ENCODE measurements around the gene HEXD.
"Not testable (repeated sequence)": the region's sequence is repeated elsewhere in the genome, so short reads cannot be mapped to it uniquely, and the experiment has no call there.

The HEXD gene

DNA sequence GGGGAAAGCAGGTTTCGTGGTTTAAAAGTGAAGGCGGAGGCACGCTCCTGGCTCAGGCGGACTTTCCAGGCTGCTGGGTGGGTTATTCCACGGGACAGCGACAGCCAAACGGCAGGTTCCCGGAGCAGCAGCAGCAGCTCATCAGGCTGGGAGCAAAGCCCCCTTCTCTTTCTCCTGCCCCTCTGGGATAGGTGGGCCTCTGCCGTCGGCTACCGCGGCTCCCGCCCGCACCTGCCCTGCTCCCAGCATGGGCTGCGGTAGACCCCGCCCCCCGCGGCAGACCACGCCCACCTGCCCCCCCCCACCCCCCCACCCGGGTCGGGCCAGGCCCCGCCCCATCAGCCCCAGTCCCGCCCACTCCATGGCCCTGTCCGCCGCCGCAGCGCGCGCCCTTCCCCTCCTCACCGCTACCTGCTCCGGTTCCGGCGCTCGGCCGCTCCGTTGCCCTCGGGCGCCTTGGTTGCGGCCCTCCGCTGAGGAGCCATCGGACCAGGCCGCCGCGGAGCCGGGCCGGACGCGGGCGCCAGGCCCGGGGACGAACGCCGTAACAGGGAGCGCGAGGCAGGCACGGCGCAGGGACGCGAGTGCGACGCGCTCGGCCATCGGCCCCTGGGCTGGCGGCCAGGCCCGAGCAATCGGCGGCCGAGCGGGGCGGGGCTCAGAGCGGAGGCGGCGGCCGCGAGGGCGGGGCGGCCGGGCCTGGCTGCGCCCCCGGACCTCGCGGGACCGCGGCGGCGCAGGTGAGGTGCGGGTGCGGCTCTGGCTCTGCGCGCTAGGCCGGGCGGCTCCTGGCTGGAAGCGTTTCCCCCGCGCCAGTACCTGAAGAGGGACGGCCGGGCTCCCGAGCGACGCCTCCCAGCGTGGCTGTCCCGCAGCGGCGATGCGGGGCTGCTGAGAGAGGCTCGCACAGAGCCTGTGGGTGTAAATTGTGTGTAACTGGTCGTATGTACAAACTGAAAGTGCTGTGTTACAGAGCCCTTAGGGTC is at the start of gene HEXD, which contains the start of gene OGFOD3:
HEXD (plus strand) TSS at position 347 of the 986 bp plus-strand sequence. CDS start 1,453 bp downstream, outside the sequence.
OGFOD3 (minus strand) TSS at position 586 of the 986 bp plus-strand sequence; CDS start at position 485, 101 bp downstream.
- DNase-seq (ENCODE audit: low read depth): peak; percentile 82

DNA sequence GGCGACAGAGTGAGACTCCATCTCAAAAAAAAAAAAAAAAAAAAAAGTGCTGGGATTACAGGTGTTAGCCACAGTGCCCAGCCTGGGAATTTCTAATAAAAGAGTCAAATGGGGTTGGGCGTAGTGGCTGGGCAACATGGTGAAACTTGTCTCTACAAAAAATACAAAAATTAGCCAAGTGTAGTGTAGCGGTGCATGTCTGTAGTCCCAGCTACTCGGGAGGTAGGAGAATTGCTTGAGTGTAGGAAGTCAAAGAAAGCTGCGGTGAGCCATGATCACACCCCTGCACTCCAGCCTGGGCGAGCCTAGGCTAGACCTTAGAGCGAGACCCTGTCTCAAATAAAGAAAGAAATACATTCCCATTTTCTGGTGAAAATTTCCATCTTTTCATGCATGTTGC is 48.9 kb upstream of the HEXD start:
- DNase-seq (ENCODE audit: low read depth): no peak

DNA sequence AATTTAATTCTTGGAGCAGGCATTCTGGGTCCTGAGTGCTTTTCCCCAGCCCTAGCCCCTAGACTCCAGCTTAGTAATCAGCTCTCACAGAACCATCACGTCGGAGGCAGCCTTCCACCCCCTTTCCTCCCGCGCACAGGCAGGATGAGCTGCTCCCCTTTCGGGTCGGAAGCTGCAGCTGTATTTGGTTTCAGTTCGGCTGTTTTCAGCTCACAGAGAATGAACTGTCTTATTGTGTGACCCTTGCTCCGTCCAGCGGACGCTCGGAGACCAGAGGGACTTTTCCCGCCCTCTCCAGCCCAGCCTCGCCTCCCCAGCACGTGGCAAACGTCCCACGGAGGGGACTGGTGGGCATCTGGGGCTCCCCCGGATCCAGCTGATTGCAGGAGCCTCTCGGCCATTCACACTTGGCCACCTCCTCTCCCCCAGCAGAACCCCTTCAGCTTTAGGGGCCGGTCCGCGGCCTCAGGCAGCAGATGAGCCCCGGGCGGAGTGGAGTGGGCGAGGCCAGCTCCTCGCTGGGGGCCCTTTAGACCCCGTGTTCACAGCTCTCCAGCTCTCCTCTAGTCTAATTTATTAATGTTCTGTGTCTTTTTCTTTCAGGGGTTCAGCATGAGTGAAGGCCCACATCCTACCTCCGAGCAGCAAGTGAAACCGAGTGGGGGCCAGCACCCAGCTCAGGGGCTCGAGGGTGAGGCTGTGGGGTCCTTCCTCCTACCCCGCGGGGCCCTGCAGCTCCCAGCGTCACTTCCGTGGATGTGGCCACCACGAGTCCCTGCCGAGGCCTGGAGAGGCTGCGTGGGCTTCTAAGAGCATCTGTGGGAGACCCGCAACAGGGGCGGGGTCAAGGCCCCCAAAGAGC is 47.4 kb upstream of the HEXD start:
- DNase-seq (ENCODE audit: low read depth): peak; percentile 18

DNA sequence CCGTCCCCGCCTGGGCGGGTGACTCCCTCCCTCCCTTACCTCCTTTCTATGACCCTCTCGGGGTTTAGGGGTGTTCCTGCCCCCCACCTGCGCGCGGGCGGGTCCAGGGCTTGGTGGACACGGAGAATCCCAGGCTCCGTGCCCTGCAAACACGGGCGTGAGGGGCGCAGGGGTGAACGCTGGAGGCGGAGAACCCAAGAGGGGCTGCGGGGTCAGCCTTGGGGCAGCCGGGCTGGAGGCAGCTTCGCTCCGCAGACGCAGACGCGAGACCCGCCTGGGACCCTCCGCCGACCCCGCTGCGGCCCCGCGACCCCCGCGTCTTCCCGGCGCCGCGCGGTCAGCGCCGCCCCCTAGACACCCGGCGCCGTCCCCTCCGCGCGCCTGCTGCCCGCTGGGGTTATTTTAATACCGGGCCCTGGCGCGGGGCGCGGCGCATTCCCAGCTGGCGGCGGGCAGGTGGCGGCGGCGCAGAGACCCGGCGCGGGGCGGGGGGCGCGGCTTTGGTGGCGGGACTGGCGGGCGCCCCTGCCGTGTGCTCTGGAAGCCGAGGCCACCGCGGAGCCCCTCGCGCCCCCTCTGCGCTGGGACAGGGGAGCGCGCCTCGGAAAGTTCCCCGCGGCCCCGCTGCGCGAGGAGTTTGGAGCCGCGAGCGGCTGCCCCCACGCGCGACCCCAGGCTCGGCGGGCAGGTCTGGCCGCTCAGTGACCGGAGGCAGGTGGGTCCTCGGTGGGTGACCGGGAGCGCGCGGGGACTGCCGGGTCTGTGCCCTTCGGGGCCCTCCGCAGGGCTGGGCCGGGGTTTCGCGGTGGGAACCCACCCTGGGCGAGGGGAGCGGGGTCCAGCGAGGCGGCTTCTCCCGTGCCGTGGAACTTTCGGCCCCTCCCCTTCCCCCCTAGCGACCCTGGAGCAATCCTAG is 46.6 kb upstream of the HEXD start, which contains the start of gene UTS2R:
UTS2R (plus strand) TSS at position 433 of the 916 bp plus-strand sequence. CDS start 2,560 bp downstream, outside the sequence.
- no peak for DNase-seq (ENCODE audit: low read depth)

DNA sequence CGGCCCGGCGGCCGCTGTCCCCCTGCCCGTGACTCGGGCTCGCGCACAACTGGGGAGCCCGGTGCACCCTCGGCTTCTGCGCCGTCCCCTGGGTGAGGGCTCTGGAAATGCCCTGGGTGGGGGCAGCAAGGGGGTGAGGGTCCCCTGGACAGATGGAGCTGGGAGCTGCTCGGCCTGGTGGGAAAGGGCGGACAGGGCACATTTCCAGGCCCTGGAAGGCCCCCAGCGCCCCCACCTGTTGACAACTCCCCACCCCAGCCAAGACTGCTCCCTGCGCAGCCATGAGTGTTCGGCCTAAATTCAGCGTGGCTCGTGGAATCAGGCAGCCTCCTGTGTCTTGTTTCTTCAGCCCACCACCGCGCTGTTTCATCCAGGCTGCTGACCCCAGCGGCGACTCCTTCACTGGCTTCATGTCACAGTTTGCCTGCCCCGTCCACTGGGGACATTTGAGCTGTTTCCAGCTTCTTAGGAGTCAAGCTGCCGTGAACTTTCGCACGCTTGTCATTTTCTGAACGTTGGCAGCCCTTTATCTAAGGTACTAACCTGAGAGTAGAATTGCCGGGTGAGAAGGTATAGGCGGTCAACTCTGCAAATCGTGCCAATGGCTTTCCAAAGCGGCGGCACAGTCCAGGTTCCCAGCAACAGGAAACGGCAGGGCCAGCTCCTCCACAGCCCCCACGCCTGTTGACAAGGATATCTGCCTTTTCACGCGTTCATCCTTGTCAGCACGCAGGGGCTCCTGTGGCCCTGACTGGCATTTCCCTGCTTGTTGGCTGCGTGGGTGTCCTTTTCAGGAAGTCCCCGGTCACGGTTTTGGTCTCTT is 45.7 kb upstream of the HEXD start:
- no peak for DNase-seq (ENCODE audit: low read depth)

DNA sequence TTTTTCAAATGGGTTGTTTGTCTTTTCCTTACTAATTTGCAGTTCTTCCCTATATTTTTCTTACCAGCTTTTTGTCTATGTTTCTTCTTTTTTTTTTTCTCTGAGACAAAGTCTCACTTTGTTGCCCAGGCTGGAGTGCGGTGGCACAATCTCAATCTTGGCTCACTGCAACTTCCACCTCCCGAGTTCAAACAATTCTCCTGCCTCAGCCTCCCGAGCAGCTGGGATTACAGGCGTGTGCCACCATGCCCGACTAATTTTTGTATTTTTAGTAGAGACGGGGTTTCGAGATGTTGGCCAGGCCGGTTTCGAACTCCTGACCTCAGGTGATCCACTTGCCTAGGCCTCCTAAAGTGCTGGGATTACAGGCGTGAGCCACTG is 45.1 kb upstream of the HEXD start:
- not testable (repeated sequence) for DNase-seq (ENCODE audit: low read depth)

DNA sequence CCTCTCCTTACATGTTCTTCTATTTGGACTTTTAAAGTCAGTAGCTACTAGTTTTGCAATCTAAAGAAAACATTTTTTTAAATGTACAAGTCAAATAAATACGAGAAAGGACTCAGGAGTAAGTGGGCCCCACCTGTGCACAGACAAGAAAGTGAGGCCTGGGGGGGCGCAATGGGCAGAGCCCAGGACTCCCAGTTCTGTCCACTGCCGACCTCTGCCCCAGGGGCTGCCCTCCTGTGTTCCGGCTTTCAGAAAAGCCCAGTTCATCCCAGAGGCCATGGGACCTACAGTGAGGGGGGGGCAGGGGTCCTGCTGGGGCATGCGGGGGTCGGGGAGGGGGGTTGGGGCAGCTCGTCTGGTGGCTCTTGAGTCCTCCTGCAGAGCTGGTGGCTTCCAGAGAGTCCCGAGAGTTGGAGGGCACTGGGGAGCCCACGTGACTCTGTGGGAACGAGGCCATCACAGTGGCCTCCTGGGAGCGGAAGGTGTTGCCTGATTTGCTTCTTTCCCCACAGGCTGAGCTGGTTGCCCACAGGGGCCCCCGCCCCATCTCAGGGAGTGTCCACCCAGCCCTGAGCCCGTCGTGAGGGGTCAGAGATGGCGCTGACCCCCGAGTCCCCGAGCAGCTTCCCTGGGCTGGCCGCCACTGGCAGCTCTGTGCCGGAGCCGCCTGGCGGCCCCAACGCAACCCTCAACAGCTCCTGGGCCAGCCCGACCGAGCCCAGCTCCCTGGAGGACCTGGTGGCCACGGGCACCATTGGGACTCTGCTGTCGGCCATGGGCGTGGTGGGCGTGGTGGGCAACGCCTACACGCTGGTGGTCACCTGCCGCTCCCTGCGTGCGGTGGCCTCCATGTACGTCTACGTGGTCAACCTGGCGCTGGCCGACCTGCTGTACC is 44.2 kb upstream of the HEXD start:
- DNase-seq (ENCODE audit: low read depth): no peak

DNA sequence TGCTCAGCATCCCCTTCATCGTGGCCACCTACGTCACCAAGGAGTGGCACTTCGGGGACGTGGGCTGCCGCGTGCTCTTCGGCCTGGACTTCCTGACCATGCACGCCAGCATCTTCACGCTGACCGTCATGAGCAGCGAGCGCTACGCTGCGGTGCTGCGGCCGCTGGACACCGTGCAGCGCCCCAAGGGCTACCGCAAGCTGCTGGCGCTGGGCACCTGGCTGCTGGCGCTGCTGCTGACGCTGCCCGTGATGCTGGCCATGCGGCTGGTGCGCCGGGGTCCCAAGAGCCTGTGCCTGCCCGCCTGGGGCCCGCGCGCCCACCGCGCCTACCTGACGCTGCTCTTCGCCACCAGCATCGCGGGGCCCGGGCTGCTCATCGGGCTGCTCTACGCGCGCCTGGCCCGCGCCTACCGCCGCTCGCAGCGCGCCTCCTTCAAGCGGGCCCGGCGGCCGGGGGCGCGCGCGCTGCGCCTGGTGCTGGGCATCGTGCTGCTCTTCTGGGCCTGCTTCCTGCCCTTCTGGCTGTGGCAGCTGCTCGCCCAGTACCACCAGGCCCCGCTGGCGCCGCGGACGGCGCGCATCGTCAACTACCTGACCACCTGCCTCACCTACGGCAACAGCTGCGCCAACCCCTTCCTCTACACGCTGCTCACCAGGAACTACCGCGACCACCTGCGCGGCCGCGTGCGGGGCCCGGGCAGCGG is 43.4 kb upstream of the HEXD start:
- DNase-seq (ENCODE audit: low read depth): no peak

DNA sequence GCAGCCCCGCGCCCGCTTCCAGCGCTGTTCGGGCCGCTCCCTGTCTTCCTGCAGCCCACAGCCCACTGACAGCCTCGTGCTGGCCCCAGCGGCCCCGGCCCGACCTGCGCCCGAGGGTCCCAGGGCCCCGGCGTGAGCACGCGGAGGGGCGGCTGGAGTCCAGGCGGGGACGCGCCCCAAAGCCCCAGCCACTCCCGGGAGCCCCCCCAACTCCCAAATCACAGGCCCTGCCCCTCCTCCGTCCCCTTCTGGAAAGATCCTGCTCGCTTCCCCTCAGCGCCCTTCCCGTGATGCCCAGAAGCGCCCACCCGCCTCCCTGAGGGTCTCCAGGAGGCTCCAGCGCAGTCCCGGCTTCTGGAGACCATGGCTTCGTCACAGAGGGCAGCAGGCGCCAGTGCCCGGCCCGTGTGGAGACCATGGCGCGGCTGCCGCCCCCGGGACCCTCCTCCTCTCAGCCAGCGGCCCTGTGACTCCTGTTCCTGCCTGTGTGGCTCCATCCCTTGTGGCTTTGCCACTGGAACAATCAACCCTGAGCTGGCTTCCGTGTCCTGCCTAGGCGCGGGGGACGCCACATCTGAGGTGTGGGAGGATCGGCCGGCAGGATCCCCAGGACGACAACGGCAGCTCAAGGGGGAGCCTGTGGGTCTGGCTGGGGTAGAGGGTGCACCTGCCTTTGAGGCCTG is 42.6 kb upstream of the HEXD start:
- DNase-seq (ENCODE audit: low read depth): no peak

DNA sequence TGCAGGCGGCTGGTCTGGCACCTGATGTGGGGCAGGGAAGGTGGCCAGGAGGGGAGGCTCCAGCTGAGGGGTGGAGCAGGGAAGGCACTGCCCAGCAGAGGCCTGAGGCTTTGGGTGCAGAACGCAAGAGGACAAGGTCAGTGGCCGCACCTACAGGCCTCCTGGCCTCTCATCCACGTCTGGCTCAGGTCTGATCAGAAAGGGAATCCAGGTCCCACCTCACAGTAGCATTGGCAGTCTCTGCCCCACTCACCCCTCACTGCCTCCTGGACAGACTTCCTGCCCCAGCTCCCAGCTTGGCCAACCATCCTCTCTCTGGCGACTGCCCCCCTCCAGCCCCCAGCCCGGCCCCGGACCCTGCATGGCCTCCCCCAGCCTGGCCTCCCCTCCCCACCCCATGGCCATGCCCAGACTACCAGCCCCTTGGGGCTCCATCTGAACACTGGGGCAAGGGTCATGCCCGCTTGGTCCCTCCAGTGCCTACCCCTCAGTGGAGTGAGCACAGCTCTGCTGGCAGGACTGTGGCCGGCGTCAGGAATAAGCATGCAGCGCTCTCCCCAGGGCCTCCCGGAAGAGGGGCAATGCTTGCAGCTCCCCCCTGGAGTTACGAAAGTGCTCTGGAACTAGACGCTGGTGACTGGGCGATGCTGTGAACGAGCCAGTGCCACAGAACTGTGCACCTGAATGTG is 42.0 kb upstream of the HEXD start:
- no peak for DNase-seq (ENCODE audit: low read depth)

DNA sequence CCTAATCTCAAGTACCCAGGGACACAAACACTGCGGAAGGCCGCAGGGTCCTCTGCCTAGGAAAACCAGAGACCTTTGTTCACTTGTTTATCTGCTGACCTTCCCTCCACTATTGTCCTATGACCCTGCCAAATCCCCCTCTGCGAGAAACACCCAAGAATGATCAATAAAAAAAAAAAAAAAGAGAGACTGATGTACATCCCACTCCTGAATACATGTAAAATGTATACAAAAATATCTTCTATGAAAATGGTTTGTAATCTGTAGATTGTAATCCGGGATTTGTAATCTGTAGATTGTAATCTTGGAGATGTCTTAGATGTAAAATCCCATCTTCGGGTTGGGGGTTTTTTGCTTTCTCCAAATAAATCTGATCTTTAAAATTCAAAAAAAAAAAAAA is 40.9 kb upstream of the HEXD start:
- DNase-seq (ENCODE audit: low read depth): not testable (repeated sequence)

DNA sequence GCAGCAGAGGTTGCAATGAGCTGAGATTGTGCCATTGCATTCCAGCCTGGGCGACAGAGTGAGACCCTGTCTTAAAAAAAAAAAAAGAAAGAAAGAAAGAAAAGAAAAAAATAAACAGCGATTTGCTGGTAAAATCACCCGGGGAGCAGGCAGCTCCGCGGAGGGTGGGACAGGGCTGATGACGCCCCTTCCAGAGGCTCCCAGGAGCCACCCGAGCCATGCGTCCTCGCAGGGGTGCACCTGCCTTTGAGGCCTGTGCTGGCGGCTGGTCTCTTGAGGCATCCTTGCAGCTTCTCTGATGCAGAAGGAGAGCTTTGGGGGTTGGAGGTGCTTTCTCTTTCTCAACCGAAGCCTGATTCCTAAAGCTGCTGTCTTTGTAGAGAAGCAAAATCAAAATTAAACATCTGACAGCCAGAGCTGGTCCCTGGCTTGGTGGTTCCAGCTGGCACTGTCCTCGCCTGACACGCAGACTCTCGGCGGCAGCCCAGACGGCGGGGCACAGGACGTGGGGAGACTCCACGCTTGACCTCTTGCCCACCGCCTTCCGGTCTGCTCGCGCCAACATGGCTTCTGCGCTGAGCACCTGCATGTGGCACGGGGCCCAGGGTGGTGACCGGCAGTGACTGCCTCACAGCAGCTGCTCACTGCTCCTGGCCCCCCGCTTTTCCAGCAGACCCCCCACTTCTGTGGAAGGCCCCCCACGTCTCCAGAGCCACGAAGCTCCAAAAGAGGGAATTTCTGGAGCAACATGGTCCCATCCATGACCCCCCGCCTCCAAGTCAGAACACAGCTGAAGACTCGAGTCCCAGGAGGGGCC is 40.0 kb upstream of the HEXD start:
- no peak for DNase-seq (ENCODE audit: low read depth)

DNA sequence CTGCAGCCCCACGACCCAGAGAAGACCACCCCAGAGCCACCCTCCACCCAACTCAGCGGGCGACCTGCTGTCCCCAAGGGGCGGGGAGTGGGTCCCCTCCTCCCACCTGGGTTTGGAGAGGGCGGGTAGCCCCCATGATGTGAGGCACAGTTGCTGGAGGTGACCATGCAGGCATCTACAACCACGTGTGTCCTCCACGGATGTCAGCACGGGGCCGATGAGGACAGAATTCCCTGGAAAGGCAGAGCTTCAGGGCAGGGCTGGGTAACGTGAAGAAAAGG is 39.5 kb upstream of the HEXD start:
- DNase-seq (ENCODE audit: low read depth): no peak

DNA sequence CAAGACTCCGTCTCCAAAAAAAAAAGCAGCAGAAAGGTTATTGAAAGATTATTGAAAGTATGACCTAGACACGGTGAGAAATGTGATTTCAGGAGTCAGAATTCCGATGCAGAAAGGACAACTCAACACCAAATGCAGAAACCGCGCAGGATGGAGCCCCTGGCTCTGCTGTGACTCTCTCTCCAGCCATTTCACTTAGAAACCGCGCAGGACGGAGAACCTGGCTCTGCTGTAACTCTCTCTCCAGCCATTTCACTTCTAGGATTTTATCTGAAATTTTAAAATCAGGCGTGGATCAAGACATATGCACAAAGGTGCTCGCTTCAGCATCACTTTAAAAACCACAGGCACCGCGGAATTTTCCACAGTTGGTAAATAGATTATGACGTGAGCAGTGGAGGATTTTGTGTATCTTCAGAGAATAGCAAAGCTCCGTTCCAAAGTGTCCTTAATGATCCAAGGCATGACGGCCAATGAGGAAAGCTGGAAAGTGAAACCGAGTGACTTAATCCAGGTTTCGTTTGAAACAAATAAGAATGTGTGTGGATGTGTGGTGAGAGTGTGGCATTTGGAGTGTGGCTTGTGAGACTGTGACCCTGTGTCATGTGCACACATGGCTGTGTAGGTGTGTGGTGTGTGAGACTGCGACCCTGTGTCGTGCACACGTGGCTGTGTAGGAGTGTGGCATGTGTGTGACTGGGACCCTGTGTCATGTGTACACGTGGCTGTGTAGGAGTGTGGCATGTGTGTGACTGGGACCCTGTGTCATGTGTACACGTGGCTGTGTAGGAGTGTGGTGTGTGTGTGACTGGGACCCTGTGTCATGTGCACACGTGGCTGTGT is 37.1 kb upstream of the HEXD start:
- peak; percentile 31 for DNase-seq (ENCODE audit: low read depth)

DNA sequence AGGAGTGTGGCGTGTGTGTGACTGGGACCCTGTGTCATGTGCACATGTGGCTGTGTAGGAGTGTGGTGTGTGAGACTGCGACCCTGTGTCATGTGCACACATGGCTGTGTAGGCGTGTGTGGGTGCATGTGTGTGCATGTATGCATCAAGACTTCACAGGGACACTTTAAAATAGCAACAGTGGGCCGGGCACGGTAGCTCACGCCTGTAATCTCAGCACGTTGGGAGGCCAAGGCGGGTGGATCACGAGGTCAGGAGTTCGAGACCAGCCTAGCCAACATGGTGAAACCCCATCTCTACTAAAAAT is 36.5 kb upstream of the HEXD start:
- not testable (repeated sequence) for DNase-seq (ENCODE audit: low read depth)

Data from EH (cell line).